GM18861 (cell line): ENCODE measurements around the gene RASAL2.
"Not testable (repeated sequence)": the region's sequence is repeated elsewhere in the genome, so short reads cannot be mapped to it uniquely, and the experiment has no call there.

Experiments used
- ATAC-seq: cut with Tn5 transposase; IDR thresholded peaks from one replicate; pipeline ENCODE4 v1.9.1; 2021; ENCODE audit not compliant: unreplicated experiment

RASAL2 gene

GRCh38 chr1:178109348-178110143, 15.6 kb downstream of the RASAL2 start:
- no peak for ATAC-seq

- ATAC-seq, result no peak
These were observed 21.4 kb downstream of the RASAL2 start for GRCh38 chr1:178115260-178115659.

GRCh38 chr1:178118524-178118923, 24.6 kb downstream of the RASAL2 start:
- ATAC-seq, result no peak

DNA sequence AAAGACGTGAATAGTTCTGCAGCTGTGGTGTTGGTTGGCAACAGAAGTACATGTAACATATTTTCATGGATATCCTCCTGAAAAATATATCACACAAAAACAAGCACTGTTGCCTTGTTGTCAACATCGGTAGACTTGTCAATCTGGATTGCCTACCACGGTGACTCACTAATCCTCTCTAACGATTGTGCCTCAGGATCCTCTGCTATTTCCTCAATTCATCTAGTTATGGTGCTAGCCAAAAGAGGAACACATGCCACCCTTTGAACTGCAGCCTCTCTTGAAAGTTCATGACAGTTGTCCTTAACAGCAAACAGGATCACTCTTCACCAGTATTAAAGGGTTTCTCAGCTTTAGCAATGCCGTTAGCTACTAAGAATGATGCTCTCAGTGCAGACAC, 25.7 kb downstream of the RASAL2 start:
- ATAC-seq, result no peak

DNA sequence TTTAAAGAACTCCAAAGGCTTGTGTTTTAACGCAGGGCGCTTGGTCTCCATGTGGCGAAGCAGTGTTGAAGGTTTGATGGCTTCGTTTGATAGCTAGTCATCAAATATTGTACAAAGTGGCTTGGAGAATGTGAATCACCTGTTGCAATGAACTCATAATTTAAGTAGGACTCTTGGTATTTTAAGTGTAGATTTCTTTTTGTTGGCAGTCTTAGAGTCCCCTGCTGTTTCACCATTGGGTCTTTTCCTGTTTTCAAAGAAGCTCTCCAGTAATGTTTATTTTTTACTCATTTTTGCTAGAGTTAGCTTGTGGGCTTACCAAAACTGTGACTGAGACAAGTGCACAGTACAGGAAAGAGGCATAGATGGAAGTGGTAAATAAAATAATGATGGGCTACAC, 26.2 kb downstream of the RASAL2 start:
- no peak for ATAC-seq

DNA sequence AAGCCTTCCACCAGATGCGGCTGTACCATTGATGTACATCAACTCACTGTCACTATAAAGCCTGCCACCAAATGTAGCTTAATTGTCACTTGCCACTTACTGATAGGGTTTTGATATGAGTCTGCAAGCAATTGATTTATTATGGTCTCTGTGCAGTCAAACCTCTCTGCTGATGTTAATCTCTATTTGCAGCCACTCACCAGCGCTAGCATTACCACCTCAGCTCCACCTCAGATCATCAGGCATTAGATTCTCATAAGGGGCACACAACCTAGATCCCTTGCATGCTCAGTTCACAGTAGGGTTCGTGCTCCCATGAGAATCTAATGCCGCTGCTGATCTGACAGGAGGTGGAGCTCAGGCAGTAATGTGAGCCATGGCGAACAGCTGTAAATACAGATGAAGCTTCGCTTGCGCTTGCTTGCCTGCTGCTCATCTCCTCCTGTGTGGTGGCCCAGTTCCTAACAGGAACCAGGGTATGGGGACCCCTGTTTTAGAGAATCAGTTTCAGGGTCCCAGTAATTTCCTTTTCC, 26.7 kb downstream of the RASAL2 start:
- ATAC-seq, result not testable (repeated sequence)

DNA sequence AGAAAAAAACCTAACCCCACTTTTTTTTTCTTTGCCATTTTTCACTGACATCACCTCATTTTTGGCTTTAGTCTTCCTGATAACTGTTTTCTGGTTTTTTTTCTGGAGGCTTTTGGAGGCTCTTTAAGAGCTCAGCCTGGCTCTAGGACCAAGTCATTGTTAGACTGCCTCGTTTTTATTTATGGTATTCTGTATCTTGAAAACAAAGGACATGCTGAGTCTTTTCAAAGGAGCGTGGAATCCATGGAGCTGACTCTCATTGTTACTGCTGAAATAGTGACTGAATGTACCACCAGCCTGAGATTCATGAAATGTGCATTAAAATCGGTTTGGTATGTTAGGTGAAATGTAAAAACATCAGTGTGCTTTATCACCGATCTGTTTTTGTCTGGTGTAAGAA, 28.0 kb downstream of the RASAL2 start:
- no peak for ATAC-seq

- ATAC-seq, result peak; percentile 46
These were observed 28.4 kb downstream of the RASAL2 start for GRCh38 chr1:178122283-178122682.

DNA sequence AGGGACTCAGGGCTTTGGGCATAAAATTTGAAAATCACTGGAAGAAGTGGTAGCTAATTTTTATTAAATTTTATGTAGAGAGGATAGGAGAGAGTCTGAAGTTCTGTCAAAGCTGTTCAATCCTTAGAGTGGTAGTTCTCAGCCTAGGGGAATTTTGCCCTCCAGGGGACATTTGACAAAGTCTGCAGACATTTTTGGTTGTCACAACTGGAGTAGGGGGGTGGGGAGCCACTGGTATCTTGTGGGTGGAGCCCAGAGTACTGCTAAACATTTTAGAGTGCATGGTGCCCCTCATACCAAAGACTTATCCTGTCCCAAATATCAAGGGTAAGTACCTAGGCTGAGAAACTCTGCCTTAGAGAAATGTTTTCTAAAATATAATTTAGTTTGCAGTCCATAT, 30.2 kb downstream of the RASAL2 start:
- no peak for ATAC-seq

GRCh38 chr1:178126261-178126660, 32.4 kb downstream of the RASAL2 start:
- no peak for ATAC-seq

DNA sequence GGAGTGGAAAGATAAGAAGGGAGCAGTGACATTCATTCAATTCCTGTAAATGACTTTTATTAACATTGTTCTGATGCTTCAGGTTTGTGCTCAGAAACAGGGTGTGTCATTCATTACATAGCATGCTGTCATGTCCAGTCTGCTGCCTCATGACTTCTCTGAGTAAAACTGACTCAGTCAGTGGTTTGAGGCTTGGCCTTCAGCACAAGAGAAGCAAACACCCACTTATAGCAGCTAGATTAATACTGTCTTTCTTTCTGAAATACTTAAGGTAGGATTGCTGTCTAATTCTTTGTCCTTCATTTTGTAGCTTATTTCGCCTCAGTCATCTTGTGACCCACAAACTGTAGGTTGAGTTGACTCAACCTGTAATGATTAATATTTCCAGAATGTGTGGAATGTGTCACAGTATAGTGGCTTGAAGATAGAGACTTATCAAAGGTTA, 32.9 kb downstream of the RASAL2 start:
- ATAC-seq, result no peak

DNA sequence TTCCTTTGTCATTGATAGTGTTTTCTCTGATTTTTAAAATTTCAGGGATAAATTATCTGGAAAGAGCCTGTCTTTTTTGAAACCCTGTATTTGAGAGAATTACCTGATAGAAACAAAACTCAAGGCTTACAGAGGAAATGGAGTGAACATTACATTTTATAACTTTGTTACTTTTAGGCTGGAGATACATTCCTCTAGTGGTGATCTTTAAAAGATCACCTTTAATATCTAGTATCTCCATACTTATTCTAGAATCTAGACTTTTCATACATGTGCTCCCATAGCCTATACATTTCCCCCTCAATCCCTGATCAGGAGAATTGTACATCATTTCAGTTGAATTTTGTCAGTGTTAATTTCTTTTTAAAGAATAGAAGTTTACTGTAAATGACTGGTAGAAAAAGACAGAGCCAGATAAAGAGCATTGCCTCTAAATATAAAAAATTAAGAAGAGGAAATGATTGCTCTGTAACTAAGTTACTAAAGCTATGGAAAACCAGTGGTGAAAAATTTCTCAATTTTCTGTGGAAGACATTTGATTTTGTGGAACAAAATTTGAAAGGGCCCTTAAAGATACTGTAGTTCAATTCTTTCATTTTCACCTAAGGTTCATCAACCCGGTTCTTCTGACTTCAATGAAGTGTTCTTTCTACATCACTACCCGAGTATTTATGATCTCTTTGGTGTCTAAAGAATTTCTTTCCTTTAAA, 33.7 kb downstream of the RASAL2 start:
- ATAC-seq, result no peak

- ATAC-seq, result no peak
These were observed 39.5 kb downstream of the RASAL2 start for GRCh38 chr1:178133239-178133989.

DNA sequence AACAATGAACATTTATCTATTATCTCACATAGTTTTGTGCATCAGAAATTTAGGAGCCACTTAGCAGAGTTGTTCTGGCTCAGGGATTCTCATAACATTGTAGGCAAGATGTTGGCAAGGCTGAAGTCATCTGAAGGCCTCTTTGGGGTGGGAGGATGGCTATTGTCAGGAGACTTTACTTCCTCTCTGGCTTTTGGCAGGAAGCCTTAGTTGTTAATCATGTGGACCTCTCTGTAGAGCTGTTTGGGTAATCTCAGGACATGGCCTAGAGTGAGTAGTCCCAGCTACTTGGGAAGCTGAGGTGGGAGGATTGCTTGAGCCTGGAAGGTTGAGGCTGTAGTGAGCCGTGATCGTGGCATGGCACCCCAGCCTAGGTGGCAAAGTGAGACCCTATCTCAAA, 40.2 kb downstream of the RASAL2 start:
- no peak for ATAC-seq

DNA sequence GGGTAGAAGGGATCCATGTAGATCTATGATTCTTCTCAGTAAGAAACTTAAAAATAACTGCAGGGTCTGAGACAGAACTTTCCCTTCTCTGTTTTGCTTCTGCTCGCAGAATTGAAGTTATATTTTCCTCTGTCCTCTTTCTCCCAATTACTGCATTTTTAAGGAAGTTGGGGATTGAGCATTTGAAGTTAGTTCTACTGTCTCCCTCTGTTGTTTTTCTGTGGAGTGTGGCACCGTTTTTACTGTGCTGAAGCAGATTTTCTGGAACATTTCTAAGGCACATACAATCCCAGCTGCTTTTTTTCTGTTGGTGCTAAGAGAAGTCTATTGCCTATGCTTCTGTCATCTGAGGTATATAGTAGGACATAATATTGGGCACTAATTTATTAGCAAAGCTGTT, 43.3 kb downstream of the RASAL2 start:
- ATAC-seq, result no peak

GRCh38 chr1:178142806-178143205, 48.9 kb downstream of the RASAL2 start:
- no peak for ATAC-seq

DNA sequence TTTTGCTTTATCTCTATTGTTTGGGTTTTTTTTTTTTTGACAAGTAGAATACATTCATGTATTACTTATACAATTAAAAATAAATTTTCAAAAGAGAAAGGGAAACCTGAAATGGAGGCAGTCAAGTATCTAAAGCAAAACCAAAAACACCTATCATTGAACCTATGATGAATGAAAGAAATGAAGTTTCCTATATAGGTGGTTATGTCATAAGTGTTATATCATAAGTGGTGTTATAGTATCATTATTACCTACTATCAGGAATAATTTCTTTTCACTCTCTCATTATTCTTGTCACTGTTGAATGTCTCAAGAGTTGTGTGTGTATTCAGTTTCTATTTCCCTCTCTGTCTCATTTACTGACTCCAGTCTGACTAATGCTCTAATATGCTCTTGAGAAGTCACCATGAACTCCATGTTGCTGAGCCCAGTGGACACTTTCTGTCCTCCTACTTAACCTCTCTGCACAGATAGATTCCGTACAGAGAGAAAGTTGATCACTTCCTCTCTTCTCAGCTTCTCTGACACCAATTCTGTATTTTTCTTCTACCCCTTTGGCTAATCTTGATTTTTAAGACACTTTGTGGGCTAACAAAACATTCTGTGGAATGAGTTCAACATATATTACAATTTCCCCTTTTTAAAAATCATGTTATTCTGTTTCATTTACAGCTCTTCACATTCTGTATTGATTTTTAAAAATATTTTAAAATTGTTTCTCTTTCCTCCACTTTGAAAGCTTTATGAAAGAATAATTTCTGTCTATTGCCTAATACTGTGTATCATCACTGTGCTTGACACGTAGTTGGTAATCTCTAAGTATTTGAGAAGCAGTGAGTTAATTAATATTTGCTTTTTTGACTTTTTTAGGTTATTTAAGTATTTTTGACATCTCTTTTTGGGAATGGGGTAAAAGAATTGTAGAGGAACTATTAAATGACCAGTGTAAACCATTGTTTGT, 50.1 kb downstream of the RASAL2 start:
- no peak for ATAC-seq

GRCh38 chr1:178145605-178146004, 51.7 kb downstream of the RASAL2 start:
- no peak for ATAC-seq

DNA sequence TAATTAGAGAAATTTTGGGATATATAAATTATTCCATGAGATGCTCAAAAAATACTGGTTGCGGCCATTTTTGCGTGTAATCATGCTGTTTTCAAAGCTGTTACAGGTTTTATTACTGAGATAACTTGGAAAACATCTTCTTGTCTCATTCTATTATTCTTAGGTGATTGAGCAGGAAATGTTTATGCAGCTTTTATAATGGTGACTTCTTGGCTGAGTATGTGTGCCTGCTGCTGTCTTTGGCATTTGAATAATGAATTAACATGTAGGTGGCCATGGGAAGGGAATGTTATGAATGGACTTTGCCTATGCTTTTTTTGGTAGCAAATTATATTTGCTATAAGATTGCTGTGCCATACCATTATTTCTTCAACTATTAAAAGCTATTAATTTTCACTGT, 52.5 kb downstream of the RASAL2 start:
- no peak for ATAC-seq

DNA sequence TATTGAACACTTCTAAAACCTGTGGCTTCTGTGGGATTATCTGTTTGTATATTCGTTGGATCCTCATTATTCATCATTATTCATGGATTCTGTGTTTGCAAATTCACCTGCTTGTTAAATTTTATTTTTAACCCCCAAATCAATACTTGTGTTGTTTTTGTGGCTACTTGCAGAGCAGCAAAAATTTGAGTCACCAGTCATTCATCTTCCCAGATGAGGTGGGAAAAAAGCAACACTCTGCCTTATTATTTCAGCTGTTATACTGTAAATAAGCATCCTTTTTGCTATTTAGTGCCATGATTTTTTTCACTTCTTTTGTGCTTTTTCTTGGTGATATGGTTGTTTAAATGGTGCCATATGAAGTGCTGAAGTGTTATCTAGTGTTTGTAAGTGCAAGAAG, 56.7 kb downstream of the RASAL2 start:
- no peak for ATAC-seq
